NCI-H1930 (cell line): ENCODE results near the gene ACTR2.
"Not testable (repeated sequence)": the region's sequence is repeated elsewhere in the genome, so short reads cannot be mapped to it uniquely, and the experiment has no call there.

ENCODE experiments used
- DNase-seq, 2 experiments: peaks; one replicate each; lab custom pipeline; 2025; lab: John Stamatoyannopoulos, UW

Gene ACTR2

GRCh38 chr2:65313126-65313953 is 85.7 kb downstream of the ACTR2 start:
- DNase-seq = no peak

GRCh38 chr2:65313954-65314256 is 86.3 kb downstream of the ACTR2 start:
- no peak for DNase-seq

GRCh38 chr2:65314801-65315441 is 87.3 kb downstream of the ACTR2 start:
- no peak for DNase-seq

- no peak for DNase-seq
Measured at GRCh38 chr2:65316072-65316471, 88.4 kb downstream of the ACTR2 start.

- not testable (repeated sequence) for DNase-seq
Measured at GRCh38 chr2:65317351-65317750, 89.7 kb downstream of the ACTR2 start.

- DNase-seq = no peak
Measured at GRCh38 chr2:65317841-65318240, 90.2 kb downstream of the ACTR2 start.

- DNase-seq = no peak
Measured at GRCh38 chr2:65319072-65319673, 91.5 kb downstream of the ACTR2 start.

- no peak for DNase-seq
Measured at GRCh38 chr2:65319674-65320041, 92.0 kb downstream of the ACTR2 start.

GRCh38 chr2:65320042-65320725 is 92.6 kb downstream of the ACTR2 start:
- DNase-seq = no peak
